ENCODE results near the gene ZDHHC23.

GRCh38 chr3:113906568-113907140 lies 41.2 kb upstream of the ZDHHC23 start:
- TF ChIP-seq EZH2 (IDR thresholded peaks at IDR 0.05) = no peak
- no peak for TF ChIP-seq POLR2AphosphoS5 (IDR thresholded peaks at IDR 0.05; ENCODE audit: borderline replicate concordance, low read depth, low read length)
